SK-N-DZ (cell line): ENCODE measurements around the gene TNIK.
A peak's percentile ranks its signal among the peaks of the same experiment; 100 is the strongest.
"Not testable (repeated sequence)": the region's sequence is repeated elsewhere in the genome, so short reads cannot be mapped to it uniquely, and the experiment has no call there.

Experiments used
- DNase-seq: peaks from one replicate; pipeline ENCODE4 v3.0.0-alpha.2; 2015; ENCODE audit warnings: low spot score

TNIK gene

DNA sequence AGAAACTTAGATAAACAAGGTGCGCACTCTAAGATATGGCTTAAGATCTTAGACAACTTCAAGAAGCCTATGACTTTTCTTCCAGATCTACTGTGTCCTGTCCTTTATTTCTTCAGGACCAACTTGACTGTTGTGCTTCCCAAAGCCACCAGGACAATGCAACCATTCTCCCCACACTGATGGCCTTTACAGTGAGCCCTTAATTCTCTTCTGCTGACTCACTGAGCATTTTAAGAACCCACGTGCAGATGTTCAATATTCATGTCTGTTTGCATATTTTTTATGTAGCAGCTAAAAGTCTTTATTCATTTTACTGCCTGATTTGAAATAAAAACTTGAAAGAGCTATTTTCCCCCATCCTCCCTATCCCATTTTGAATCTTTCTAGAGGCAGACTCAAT, 330.4 kb downstream of the TNIK start:
- DNase-seq = no peak

GRCh38 chr3:171127611-171128010, 332.6 kb downstream of the TNIK start:
- no peak for DNase-seq

- no peak for DNase-seq
These were observed 333.6 kb downstream of the TNIK start for GRCh38 chr3:171126478-171127209.

DNA sequence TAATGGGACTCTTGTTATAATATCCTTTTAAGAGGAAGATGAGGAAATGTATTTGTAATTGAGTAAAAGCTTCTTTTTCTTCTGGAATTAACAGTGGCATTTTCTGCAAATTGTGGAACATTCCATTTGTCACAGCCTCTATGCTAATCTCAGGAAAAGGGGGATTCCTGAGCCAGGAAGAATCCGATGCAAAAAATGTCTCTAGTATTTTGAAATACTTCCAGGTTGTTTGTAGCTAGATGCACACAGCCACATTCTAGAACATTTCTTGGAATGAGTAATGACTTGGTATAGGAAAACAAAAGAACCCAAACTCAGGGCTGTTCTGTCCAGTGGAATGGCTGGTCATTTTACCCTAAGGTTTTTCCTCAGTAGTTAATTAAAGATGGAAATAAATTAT, 335.2 kb downstream of the TNIK start:
- no peak for DNase-seq

GRCh38 chr3:171123915-171124314, 336.3 kb downstream of the TNIK start:
- DNase-seq = no peak

DNA sequence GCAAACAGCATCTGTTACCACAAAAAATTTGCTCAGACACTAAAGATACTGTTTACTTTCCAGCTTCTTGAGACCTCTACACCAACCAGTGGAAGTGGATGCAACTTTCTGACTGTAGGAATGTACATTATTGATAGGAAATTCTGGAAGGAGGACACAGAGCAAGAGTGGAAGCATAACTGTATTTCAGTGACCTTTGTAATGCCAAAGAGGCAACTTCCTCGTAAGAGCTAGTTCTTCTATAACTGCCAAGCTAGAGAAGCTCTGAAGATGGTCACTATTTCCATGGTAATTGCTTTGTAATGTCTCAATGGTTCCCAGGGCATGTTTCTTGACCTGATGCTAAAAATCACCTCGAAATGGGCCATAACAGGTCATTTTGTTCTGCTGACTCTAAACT, 337.3 kb downstream of the TNIK start:
- DNase-seq = no peak

- DNase-seq = no peak
These were observed 338.0 kb downstream of the TNIK start for GRCh38 chr3:171122240-171122639.

- no peak for DNase-seq
These were observed 338.4 kb downstream of the TNIK start for GRCh38 chr3:171121801-171122200.

DNA sequence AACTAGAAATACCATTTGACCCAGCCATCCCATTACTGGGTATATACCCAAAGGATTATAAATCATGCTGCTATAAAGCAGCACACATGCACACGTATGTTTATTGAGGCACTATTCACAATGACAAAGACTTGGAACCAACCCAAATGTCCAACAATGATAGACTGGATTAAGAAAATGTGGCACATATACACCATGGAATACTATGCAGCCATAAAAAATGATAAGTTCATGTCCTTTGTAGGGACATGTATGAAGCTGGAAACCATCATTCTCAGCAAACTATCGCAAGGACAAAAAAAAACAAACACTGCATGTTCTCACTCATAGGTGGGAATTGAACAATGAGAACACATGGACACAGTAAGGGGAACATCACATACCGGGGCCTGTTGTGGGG, 340.8 kb downstream of the TNIK start:
- not testable (repeated sequence) for DNase-seq

- DNase-seq = not testable (repeated sequence)
These were observed 341.2 kb downstream of the TNIK start for GRCh38 chr3:171118993-171119392.

DNA sequence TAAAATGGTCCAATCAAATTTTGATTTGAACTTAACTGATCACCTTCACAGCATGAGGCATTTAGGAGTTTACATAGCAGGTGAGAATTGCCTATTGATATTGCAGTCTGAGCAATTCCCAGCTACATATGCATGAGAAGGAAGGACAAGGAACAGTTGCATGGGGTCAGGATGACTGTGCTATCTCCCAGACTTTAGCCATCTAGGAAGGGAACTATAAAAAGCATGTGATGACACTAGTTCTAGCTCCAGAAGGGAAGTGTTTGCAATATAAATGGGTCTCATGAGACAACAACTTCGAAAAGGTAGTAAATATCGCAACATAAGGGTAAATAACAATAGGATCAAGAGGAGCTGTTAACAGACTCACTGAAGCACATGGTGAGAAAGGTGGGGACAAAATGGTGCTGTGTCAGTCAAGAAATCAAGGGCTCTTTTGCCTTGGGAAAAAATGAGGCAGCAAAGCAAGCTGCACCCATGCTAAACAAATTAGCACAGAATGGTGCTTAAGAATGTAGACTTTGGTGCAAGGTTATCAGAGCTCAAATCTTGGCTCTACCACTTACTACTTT, 343.3 kb downstream of the TNIK start:
- DNase-seq = no peak

DNA sequence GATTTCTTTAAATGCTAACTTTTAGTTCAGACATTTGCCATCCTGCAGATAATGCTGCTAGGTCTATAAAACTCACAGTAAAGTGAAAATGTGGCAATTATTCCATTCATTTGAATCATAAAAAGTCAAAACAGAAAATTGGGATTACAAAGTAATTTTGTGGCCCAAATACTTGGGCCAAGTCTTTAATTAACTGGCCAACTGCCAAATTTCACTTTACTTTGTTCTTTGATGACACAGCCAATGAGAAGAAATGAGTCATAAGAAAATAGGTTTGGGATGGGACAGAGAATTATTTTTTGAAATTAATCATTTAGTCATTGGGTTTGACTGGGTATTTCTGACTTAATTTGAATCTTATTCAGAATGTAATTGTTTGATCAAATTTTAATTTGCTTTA, 343.8 kb downstream of the TNIK start:
- no peak for DNase-seq

GRCh38 chr3:171115667-171116066, 344.5 kb downstream of the TNIK start:
- DNase-seq = no peak

DNA sequence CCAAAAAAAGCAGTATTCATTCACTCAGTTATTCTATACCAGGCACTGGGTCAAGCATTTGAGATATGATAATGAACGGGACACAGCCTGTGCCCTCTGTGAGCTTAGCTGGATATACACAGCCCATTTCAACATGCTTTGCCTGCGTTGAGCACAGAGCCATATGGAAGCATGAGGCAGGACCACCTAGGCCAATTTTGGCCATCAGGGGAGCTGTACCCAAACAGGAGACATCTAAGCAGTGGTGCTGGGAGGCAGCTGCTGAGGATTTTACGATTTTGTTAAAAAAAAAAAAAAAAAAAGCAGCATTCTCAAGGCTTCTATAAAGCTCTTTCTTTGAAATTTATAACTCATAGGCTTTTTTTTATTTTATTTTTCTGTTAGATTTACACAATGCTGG, 346.5 kb downstream of the TNIK start:
- peak; percentile 28 for DNase-seq

GRCh38 chr3:171110715-171111114, 349.5 kb downstream of the TNIK start:
- DNase-seq = peak; percentile 51

DNA sequence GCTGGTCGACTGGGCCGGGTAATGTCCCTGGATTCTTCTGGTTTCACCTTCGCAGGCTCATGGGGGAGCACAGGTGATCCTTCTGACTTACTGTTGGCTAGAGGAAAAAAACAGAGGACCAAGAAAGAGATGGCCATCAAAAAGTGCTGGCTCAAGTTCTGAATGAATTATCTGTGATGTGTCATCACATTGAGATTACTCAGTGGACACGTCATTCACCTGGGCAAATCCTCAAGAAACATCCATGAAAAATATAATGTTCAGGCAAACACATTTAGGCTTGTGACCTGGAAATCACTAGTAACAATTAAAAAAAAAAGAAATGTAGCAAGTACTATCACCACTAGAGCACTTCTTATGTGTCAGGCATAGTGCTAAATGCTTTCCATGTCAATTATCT, 352.1 kb downstream of the TNIK start:
- no peak for DNase-seq

- no peak for DNase-seq
These were observed 357.0 kb downstream of the TNIK start for GRCh38 chr3:171103185-171103584.

DNA sequence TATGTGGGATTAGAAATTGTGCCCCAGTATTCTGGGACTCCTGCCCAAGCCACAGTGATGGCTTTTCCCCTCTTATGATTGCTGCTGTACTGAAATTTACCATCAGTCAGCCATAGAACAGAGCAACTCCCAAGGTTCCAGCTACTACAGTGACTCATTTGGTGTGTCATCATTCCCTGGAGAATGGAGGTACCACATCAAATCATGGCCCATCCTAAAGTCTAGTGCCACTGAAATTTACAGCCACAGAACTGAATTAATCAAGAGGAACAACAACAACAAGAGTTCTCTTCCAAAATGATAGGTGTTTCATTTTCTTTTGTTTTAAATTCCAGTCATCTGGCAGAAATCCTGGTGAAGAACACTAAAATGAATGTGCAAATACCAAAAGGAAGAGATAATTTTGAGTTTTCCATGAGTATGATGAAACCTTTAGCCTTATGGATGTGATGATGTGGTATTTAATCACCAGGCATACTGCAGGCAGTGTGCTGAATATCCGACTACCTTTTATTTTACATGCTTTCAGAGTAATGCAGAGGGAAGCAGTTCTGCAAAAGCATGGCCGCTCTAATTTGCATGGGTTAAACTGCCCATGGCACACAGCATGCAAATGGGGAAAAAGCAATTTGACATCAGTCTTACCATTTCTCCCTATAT, 358.1 kb downstream of the TNIK start:
- no peak for DNase-seq

GRCh38 chr3:171099911-171100310, 360.3 kb downstream of the TNIK start:
- peak; percentile 10 for DNase-seq

DNA sequence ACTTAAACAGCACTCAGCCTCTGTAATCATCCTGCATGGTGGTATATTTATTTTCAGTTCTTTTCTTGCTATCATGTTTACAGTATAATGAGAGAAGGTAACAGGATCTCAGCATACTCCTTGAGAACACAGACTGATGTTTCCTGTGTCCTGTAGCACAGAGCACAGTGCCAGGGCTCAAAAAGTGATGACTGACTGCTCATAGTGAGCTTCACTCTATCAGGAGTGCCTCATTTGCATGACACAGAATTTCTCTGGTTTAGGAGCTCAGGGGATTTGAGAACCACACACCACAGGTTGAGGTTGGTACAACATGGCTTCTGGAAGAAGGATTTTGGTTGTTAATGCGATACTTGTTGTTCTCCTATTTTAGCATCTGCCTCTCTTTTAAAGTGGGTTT, 365.1 kb downstream of the TNIK start:
- DNase-seq = no peak

DNA sequence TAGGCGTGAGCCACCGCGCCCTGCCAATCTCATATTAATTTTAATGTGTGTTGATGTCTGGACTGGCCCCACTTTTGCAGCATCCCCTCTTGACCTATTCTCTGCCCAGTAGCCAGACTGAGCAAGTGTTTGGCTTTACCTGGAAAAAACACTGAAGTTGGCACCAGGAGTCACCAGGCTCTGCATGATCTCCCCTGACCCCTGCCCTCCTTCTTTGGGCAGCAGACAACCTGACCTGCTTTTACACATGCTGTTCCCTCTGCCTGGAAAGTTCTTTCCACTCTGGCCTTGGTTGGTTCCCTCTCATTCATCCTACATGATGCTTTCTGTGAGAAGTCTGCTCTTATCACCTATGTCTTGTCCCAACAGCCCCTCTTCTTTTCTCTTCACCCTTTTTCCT, 365.8 kb downstream of the TNIK start:
- DNase-seq = no peak

DNA sequence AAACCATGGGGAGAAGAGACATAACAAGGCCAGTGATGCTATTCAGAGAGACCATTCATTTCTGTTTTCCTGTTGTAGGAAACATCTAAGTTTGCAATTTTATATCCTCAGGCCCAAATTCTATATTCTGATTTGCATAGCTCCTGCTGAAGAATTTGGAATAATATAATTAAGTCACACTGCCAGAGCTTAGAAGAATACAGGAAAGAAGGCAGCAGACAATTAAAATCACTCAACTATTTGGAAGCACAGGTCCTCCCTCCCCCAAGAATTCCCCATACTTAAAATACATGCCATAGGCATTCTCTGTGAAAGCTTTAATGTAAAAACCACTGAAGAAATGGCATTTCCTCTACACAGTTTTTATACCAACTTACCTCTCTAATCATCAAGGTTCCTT, 366.7 kb downstream of the TNIK start:
- no peak for DNase-seq

DNA sequence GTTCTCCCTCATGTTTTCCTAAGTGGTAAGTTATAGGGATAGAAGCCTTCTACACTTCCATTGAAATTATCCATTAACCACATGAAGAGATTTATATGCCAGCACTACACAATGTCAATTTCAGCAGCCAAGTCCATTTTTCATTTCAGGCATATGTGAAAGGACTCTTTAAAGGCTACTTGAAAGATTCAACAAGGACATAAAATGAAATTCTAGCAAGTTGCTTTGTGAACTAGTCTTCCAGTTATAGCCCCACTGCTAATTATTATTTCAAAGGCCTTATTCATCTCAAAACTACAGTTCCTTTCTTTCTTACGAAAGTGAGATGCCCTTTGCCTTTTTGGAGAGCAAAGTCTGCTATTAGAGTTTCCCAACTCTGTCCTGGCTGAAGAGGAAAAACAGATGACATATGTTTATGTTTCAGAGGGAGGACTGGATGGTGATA, 367.7 kb downstream of the TNIK start:
- no peak for DNase-seq
